HL-60 (cell line): ENCODE data around the gene ATP6V1E1.

Experiments
- POLR2AphosphoS5 ChIP-seq: IDR thresholded peaks from 2 replicates; pipeline ENCODE4 v1.6.1; 2012; ENCODE audit warnings: low read depth
- TF ChIP-seq, protein P1 (sequence below): IDR thresholded peaks from one replicate; pipeline ENCODE4 v1.5.1; 2011; ENCODE audit warnings: low read length, control low read depth, inconsistent platforms; ENCODE audit not compliant: insufficient read depth

DNA sequence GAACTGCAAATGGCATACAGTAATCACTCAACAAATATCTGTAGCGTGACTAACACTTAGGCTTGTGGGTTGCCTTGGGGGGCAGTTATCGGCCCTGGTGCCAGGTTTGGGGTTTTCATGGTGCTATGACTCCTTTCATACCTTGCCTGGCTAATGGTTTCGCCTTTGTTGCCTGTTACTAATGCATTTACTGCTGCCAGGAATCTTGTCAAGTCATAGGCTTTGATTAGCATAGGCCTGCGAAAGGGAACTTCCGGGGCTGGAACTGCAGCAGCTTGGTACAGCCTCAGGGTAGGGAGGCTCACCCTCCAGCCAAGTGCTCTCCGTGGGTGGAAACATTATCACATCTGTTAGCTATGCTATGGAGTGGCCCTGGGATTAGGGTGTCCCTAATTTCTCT, 52.1 kb downstream of the ATP6V1E1 start:
- TF ChIP-seq, protein P1, sequence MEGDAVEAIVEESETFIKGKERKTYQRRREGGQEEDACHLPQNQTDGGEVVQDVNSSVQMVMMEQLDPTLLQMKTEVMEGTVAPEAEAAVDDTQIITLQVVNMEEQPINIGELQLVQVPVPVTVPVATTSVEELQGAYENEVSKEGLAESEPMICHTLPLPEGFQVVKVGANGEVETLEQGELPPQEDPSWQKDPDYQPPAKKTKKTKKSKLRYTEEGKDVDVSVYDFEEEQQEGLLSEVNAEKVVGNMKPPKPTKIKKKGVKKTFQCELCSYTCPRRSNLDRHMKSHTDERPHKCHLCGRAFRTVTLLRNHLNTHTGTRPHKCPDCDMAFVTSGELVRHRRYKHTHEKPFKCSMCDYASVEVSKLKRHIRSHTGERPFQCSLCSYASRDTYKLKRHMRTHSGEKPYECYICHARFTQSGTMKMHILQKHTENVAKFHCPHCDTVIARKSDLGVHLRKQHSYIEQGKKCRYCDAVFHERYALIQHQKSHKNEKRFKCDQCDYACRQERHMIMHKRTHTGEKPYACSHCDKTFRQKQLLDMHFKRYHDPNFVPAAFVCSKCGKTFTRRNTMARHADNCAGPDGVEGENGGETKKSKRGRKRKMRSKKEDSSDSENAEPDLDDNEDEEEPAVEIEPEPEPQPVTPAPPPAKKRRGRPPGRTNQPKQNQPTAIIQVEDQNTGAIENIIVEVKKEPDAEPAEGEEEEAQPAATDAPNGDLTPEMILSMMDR: no peak
- TF ChIP-seq POLR2AphosphoS5: no peak
